NCI-H146 (cell line): ENCODE data around the gene RBBP5.

Experiments used
- DNase-seq: peaks from one replicate; lab custom pipeline; 2025; lab: John Stamatoyannopoulos, UW

The RBBP5 gene

GRCh38 chr1:205056956-205057568, 64.7 kb downstream of the RBBP5 start:
- DNase-seq, result no peak

DNA sequence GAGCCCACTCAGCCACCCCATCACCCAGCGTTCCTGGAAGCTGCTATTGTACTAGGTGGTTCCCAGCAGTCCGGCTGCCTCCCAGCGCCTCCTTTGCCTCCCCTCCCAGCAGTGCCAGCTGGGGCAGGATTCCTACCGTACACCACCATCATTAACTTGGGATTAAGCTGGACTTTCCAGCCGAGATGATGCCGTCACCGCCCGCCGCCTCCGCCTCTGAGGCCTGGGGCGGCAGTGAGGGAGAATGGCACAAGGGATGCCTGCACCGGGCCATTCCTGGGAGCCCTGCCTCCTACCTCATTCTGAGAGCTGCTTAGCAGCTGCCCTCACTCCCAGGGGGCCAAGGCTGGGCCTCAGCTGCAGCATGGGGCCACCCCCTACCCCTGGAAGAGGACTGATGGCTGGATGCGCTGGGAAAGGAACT, 65.6 kb downstream of the RBBP5 start:
- no peak for DNase-seq

GRCh38 chr1:205054013-205054412, 67.8 kb downstream of the RBBP5 start:
- no peak for DNase-seq

DNA sequence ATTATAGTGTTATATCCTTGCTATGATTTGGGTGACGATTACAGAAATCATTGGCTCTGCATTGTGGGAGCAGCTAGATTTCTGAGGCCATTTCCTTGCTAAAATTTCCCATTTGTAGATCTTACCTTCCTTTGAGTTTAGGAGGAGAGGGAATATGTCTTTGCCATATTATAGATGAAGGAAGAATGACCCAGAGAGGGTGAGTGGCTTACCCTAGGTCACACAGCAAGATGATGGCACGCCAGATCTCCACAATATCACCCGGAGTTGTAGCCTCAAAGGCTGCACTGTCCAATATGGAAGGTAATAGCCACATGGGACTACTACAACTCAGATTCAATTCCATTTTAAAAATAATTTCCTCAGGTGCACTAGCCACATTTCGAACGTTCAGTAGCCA, 68.5 kb downstream of the RBBP5 start:
- DNase-seq, result no peak

- no peak for DNase-seq
Measured at GRCh38 chr1:205052690-205053089, 69.1 kb downstream of the RBBP5 start.

DNA sequence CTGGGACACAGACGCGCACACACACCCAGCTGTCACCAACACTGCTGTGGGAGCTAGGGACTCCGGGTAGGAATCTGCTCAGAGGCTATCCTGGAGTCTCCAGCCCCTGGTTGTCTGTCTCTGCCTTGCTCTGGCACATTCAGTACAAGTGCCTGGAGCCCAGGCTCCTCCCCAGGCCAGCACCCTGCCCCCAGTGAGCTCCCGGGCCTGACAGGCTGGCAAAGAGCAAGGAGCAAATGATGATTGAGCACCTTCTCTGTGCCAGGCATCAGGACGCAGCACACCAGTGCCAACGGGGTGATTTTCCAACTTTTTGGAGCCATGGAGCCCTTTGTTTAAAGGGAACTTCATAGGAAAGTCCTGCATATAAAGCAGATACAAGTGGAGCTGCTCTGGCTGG, 72.3 kb downstream of the RBBP5 start:
- DNase-seq, result no peak

DNA sequence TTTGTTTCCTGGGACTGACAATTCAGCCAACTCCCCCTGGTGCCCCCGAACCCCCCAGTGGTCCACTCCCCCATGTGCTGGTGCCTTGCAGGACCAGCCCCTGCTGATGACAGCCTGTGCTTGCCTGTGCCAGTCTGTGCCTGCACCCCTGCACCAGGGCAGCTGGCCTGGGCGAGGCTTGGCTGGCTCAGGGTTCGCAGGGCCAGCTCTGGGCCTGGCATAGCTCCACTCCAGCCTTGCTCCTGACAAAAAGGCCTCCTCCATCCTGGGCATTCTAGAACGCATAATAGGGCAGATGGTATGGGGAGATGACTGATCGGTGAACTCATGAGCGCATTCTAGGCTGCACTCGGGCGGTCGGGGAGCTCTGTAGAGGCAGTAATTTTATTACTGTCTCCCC, 73.4 kb downstream of the RBBP5 start:
- no peak for DNase-seq

DNA sequence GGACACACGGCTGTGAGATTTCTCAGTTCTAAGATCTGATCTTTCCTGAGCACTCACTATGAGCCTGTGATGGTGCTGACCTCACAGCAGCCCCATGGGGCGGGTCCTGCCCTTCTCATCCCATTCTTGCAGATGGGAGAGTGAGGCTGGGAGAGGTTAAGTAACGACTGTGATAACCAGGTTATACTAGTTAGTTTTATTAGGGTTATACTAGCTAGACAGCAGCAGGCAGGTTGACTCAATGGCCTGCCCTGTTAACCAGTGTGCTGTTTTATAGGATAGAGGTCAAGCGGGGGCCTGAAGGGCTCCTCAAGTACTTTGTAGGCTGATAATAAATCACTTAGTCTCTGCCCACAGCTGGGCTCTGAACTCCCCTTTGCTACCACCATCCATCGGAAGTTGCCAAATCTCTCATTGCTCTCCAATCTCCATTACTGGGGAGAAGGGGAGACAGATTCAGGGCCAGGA, 74.0 kb downstream of the RBBP5 start:
- DNase-seq, result no peak

DNA sequence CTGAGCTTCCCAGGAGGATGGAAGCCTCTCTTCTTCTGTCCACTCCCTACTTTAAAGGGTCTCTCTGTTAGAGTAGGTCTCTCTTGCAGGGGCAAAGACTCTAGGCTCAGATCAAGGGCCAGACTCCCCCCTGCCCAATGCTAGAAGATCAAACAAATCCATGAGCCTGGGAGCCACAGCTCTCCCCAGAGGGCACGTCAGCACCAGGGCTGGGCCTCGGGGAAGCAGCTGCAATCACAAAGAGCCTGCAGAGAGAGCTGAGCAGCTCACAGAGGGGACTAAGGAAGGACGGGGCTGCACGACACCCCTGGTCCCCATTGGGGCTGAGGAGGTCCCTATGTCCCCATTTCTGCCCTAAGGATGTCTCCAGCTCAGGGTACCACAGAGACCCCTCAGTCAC, 74.9 kb downstream of the RBBP5 start:
- no peak for DNase-seq

DNA sequence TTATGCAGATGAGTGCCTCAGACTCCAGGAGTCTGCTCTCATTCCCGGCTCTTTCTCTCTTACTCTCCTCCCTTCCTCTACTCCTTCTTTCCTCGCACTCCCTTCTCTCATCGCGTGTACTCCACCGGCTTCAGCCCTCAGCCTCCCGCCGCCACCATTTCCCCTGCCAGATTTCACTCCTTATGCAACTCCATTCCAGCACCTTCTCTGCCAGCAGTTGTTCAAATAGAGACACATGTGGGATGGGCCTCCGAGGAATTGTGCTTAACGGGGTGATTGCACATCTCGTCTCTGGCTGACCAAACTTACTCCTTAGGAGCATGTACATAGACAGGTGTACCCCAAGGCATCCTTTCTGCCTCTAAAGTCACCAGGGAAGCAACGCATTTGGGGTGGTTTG, 76.6 kb downstream of the RBBP5 start:
- no peak for DNase-seq

DNA sequence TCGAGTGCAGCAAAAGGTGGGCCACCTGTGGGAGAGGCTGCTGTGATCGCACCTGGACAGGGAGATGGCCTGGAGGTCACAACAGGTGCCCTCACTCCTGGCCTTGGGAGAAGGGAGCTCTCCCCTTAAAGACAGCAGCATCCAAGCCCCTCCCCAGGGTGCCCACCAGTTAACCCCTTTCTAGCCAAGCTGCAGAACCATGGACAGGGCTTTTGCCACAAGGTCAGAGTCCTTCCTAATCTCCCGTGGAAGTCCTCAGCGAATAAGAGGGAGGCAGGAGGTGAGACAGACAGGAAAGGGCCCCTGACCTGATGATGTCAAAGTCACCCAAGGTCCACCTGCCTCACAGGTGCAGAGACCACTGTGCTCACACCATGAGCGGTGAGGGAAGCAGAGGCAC, 77.0 kb downstream of the RBBP5 start:
- DNase-seq, result no peak

GRCh38 chr1:205043866-205044265, 77.9 kb downstream of the RBBP5 start:
- DNase-seq, result no peak

GRCh38 chr1:205042911-205043806, 78.6 kb downstream of the RBBP5 start, which contains the start of gene CNTN2:
Gene CNTN2 (plus strand): TSS chr1:205043212. CDS start chr1:205053186, 9,974 bp downstream.
- DNase-seq, result peak; percentile 82

DNA sequence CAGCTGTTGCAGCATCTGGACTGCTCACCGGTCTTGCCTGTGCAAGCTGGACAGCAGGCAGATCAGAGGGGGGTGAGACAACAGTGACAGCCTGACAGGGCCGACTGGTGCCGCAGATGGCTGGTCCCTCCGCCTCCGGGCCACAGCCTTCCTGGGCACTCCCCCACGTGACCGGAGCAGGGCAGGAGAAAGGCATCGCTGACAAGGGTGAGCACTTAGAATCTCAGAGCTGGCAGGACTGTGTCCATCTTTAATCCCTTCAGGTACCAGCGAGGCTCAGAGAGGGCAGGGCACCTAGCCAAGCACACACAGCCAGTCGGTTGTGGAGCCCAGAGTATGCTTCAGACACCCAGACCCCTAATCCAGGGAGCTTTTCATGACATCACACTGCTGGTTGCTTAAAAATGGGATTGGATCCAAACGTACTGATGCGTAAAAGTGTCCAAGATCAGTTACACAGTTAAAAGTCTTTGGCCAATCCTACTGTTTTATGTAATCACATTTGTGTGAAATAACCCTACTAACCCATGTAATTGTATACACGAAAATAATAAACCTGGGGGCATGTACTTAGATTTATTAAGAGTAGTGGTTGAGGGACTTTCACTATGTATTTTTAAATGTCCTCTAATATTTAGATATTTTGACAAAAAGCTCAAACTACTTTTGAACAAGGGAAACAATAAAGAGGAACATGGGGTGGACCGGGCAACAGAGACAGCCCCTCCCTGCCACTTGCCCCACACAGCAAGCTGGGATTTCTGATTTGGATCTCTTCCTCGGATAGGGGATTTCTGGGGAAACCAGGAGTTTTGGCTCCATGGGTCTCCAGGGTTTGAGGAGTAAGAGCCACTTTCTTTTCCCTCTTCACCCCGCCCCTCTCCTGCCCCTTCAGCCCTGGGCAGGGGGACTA, 79.5 kb downstream of the RBBP5 start:
- DNase-seq, result no peak

DNA sequence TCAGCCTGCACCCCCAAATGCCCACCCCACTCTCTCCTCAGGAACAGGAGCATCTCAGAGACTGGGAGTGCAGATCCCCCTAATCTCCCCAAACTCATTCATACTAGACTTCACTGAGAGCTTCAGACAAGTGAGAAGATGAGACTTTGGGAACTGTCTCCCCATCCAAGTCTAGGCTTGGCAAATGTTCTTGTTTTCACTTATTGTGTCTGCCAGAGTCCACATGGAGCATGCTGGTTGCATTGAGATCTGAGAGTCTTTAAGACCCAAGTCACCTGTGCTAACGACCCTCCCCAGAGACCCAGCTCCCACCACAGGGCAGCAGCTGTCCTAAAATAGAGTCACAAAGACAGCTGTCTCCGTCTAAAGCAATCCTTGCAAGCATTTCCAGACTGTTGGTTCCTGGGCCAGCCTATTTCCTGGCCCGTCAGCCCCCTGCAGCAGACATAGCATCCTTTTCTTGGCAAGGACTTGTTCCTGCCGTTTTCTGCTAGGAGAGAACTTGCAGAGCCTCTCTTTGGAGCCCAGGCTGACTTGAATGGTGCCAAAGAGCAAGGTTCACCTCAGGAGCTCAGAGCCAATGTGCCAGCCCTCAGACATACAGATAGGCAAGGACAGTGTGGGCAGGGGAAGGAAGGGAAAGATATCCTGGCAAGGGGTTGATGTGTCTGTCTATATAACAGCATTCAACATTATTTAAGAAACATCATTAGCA, 80.6 kb downstream of the RBBP5 start:
- DNase-seq, result no peak

DNA sequence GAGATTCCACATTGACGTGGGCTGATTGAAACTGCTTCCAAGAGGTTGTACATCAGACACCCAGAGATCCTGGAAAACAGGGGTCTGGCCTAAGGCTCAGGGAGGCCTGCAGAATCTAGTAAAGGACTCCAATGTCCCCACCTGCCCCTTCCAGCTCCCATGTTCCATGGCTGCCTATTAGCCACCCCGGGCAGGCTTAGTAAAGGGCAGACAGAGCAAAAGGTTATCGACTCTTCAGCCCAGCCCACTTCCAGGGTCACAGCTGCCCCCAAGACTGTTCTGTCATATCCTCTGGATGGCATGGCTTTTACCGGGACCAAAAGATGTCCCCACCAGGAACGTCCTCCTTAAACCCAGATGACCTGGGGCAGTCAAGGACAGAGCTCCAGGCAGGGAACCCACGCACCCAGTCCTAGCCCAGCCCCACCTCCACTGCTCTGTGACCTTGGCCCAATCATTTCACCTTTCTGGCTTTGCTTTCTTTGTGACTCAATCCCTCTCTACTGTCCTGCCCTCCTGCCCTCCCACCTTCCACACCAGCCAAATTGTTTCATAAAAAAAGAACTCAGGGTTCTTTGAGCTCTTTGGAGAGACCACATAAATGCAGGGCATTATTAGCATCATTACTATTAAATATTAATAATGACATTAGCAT, 83.5 kb downstream of the RBBP5 start:
- no peak for DNase-seq

DNA sequence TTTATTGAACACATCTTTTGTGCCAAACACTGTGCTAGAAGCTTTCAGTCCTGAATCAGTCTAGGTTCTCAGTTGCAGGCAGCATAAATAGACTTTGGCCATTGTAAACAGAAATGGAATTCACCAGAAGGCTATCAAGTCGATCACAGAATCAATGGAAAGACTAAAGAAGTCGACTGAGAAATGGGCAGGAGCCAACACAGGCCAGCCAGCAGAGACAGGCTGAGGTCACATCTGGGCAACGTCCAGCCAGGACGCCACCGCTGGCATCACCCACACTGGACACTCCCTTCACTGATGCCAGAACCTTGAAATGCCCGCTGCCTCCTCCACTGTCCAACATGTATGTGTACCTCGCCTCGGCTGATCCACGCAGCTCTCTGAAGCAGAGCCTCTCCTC, 84.2 kb downstream of the RBBP5 start:
- no peak for DNase-seq
